ENCODE data around the gene FBXO36. TPM values are rescaled to one million over a fixed set of nuclear protein-coding genes. Genes with fewer than 3 reads are reported as not detected.

FBXO36 gene
- total and polyA plus RNA-seq, 2 experiments from 2014 or later = 5.8 to 7.6 TPM

GRCh38 chr2:229945975-229946374, 23.7 kb downstream of the FBXO36 start:
- Histone ChIP-seq H3K27ac (ENCODE audit: low read depth) (no peak overlapping the region), H3K36me3 (ENCODE audit: insufficient read depth) (no peaks in the 10 kb centered on the region), H3F3A (replicated peaks; ENCODE audit: low read depth) (no peaks in the 10 kb centered on the region; the same call in 1 of the 2 replicates), H3K9me2 (ENCODE audit: insufficient read depth) (no peaks in the 10 kb centered on the region), H3K4me2 (no peak overlapping the region), H3K79me2 (replicated peaks; ENCODE audit: insufficient read depth) (no peaks in the 10 kb centered on the region), H4K20me1 (replicated peaks; ENCODE audit: insufficient read depth) (no peaks in the 10 kb centered on the region), H3K4me3 (no peak overlapping the region), H2AFZ (no peak overlapping the region), H3K4me1 (ENCODE audit: insufficient read depth) (peaks cover 8% of the 10 kb centered on the region; the same call in 1 of the 2 replicates), H3K27me3 (ENCODE audit: insufficient read depth) (no peaks in the 10 kb centered on the region)
- ATAC-seq = no peak
- Mint-ChIP-seq H3K27ac (peak overlapping the region; percentile 12; the same call in 1 of the 2 replicates), H3K27me3 (ENCODE audit: insufficient read depth, low read depth, poor library complexity) (peaks cover 3% of the 10 kb centered on the region), H3K4me3 (no peak overlapping the region), H3K9me3 (no peaks in the 10 kb centered on the region), H3K36me3 (ENCODE audit: low read depth) (peaks cover 4% of the 10 kb centered on the region; the same call in 1 of the 3 replicates), H3K4me1 (peaks cover 12% of the 10 kb centered on the region; the same call in 2 of the 3 replicates)
- TF ChIP-seq JUNB (IDR thresholded peaks at IDR 0.05; ENCODE audit: unreplicated experiment) (no peak), ZNF462 (CRISPR knock-in tag; IDR thresholded peaks at IDR 0.05) (no peak), NANOG (IDR thresholded peaks at IDR 0.05; ENCODE audit: borderline replicate concordance) (no peak), EZH2 (IDR thresholded peaks at IDR 0.05; ENCODE audit: low read depth, unreplicated experiment) (no peak), ZNF114 (CRISPR knock-in tag; IDR thresholded peaks at IDR 0.05) (no peak), STAT1 (IDR thresholded peaks at IDR 0.05; ENCODE audit: unreplicated experiment) (no peak), CTCF (conservative IDR thresholded peaks at IDR 0.05; ENCODE audit: low read depth in 2 of 2) (no peak), ZNF331 (CRISPR knock-in tag; IDR thresholded peaks at IDR 0.05; ENCODE audit: low read depth) (no peak), POLR2AphosphoS5 (IDR thresholded peaks at IDR 0.05; ENCODE audit: low read depth) (no peak), EZH2phosphoT487 (IDR thresholded peaks at IDR 0.05; ENCODE audit: unreplicated experiment) (no peak)
- no peak for DNase-seq (ENCODE audit: low spot score)
